Measurements from ENCODE around the gene ZNF775.

ZNF775 gene

DNA sequence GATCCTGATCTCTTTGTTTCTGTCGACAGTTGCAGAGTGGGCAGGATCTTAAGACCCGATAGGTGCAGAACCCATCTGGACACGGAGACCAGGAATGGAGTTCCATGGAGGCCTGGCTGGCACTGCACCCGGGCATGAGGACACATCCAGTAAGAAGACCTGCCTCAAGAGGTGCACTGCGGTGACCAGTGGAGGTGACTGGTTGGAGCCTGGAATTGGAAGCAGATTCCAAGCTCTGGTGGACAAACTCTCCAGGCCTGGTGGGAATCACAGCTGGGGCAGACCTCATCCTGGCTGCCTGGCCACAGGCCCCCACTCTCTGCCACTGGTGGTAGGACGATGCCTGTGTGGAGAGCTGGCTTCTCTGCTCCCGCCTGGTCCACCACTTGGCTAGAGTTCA, 31.0 kb downstream of the ZNF775 start:
- H3K4me3 ChIP-seq (replicated peaks; ENCODE audit: insufficient read depth, low read length), result no peak overlapping the region
- H3K27ac ChIP-seq (replicated peaks), result no peak overlapping the region
- no peak for TF ChIP-seq SPI1 (IDR thresholded peaks at IDR 0.05; ENCODE audit: borderline replicate concordance, low read depth)
- TF ChIP-seq POLR2AphosphoS5 (IDR thresholded peaks at IDR 0.05; ENCODE audit: low read depth), result no peak
- no peak for TF ChIP-seq GABPA (IDR thresholded peaks at IDR 0.05; ENCODE audit: low read depth)
- no peak for TF ChIP-seq CTCF (IDR thresholded peaks at IDR 0.05; ENCODE audit: insufficient read depth, low read length)
- TF ChIP-seq, protein P1, sequence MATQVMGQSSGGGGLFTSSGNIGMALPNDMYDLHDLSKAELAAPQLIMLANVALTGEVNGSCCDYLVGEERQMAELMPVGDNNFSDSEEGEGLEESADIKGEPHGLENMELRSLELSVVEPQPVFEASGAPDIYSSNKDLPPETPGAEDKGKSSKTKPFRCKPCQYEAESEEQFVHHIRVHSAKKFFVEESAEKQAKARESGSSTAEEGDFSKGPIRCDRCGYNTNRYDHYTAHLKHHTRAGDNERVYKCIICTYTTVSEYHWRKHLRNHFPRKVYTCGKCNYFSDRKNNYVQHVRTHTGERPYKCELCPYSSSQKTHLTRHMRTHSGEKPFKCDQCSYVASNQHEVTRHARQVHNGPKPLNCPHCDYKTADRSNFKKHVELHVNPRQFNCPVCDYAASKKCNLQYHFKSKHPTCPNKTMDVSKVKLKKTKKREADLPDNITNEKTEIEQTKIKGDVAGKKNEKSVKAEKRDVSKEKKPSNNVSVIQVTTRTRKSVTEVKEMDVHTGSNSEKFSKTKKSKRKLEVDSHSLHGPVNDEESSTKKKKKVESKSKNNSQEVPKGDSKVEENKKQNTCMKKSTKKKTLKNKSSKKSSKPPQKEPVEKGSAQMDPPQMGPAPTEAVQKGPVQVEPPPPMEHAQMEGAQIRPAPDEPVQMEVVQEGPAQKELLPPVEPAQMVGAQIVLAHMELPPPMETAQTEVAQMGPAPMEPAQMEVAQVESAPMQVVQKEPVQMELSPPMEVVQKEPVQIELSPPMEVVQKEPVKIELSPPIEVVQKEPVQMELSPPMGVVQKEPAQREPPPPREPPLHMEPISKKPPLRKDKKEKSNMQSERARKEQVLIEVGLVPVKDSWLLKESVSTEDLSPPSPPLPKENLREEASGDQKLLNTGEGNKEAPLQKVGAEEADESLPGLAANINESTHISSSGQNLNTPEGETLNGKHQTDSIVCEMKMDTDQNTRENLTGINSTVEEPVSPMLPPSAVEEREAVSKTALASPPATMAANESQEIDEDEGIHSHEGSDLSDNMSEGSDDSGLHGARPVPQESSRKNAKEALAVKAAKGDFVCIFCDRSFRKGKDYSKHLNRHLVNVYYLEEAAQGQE (IDR thresholded peaks at IDR 0.05; ENCODE audit: insufficient replicate concordance, low read depth), result no peak
- H3K27me3 ChIP-seq (ENCODE audit: insufficient read depth, poor library complexity, severe bottlenecking), result no peaks in the 10 kb centered on the region
- no peak for DNase-seq (ENCODE audit: low read depth in 1 of 2, low spot score in 1 of 2)

GRCh38 chr7:150410680-150411346, 31.7 kb downstream of the ZNF775 start:
- Histone ChIP-seq H3K27me3 (ENCODE audit: insufficient read depth, poor library complexity, severe bottlenecking) (no peaks in the 10 kb centered on the region), H3K27ac (replicated peaks) (no peak overlapping the region), H3K4me3 (replicated peaks; ENCODE audit: insufficient read depth, low read length) (no peak overlapping the region)
- DNase-seq (ENCODE audit: low read depth in 1 of 2, low spot score in 1 of 2), result no peak
- TF ChIP-seq POLR2AphosphoS5 (IDR thresholded peaks at IDR 0.05; ENCODE audit: low read depth) (no peak), CTCF (IDR thresholded peaks at IDR 0.05; ENCODE audit: insufficient read depth, low read length) (no peak), GABPA (IDR thresholded peaks at IDR 0.05; ENCODE audit: low read depth) (no peak), SPI1 (IDR thresholded peaks at IDR 0.05; ENCODE audit: borderline replicate concordance, low read depth) (no peak)
- TF ChIP-seq, protein P1 (IDR thresholded peaks at IDR 0.05; ENCODE audit: insufficient replicate concordance, low read depth), result no peak

DNA sequence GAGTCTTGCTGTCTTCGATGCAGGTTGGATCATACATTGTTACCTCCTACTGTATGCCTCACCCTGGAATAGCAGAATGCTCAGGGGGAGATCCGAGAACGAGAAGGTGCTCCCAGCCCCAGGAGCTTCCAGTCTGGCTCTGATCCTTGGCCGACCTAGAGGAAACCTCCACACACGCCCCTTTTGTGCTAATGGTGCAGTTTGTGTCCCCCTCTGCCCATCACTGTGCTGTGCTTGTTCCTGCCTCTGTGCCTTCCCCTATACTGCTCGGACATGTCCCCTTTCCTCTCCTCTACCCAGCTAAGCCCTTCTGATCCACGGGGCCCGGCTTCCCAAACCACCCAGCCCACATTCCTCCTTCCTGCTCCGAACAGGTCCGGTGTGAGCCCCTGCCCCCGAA, 32.5 kb downstream of the ZNF775 start:
- TF ChIP-seq GABPA (IDR thresholded peaks at IDR 0.05; ENCODE audit: low read depth) (no peak), SPI1 (IDR thresholded peaks at IDR 0.05; ENCODE audit: borderline replicate concordance, low read depth) (no peak), CTCF (IDR thresholded peaks at IDR 0.05; ENCODE audit: insufficient read depth, low read length) (no peak), POLR2AphosphoS5 (IDR thresholded peaks at IDR 0.05; ENCODE audit: low read depth) (no peak)
- TF ChIP-seq, protein P1 (IDR thresholded peaks at IDR 0.05; ENCODE audit: insufficient replicate concordance, low read depth), result no peak
- DNase-seq (ENCODE audit: low read depth in 1 of 2, low spot score in 1 of 2), result no peak

More for the DNA sequence above, 32.5 kb downstream of the ZNF775 start:
- Histone ChIP-seq H3K27me3 (ENCODE audit: insufficient read depth, poor library complexity, severe bottlenecking) (no peaks in the 10 kb centered on the region), H3K4me3 (replicated peaks; ENCODE audit: insufficient read depth, low read length) (no peak overlapping the region), H3K27ac (replicated peaks) (no peak overlapping the region)

Measured in HL-60 (cell line).